CD4-positive, alpha-beta T cell (primary cell): Measurements from ENCODE around the gene POU2F3. TPM values are rescaled to one million over a fixed set of nuclear protein-coding genes. Genes with fewer than 3 reads are reported as not detected.

Source experiments
- ATAC-seq: fragments of 200-7000 bp; cut with Tn5 transposase; one replicate; pipeline ENCODE4 v1.10.0; 2022; ENCODE audit warnings: mild to moderate bottlenecking; ENCODE audit not compliant: poor library complexity
- CTCF ChIA-PET: fragments of 350-600 bp; sonication (Branson Sonifier 250); formaldehyde crosslinking; loops from one replicate; lab custom pipeline; 2021; ENCODE audit warnings: antibody characterized with exemption, inconsistent platforms; lab: Charles Lee
- POLR2A ChIA-PET: fragments of 350-600 bp; sonication (Branson Sonifier 250); formaldehyde crosslinking; loops from one replicate; lab custom pipeline; 2021; ENCODE audit warnings: antibody characterized with exemption, inconsistent platforms; lab: Charles Lee
- DNase-seq, 14 experiments: peaks; one replicate each; pipeline ENCODE4 v3.0.0-alpha.2; 2013 to 2020; ENCODE audit warnings: mixed read lengths in 2 of 14
- H3K27ac ChIP-seq, 2 donors: one replicate each; pipeline versions ENCODE4 v1.5.1 to v1.7.0; 2013; ENCODE audit warnings: low read length in 2 of 2, low read depth in 1 of 2, mild to moderate bottlenecking in 1 of 2
- H3K27me3 ChIP-seq, 2 experiments: 1 replicate in 1 of 2; 2 replicates in 1 of 2; pipeline versions ENCODE4 v1.6.1 to v1.7.0; 2013; ENCODE audit warnings: low read length in 2 of 2, control low read depth in 1 of 2, mild to moderate bottlenecking in 1 of 2, moderate library complexity in 1 of 2; ENCODE audit not compliant: insufficient read depth in 2 of 2, control insufficient read depth in 1 of 2
- H3K36me3 ChIP-seq: one replicate; pipeline ENCODE4 v1.6.1; 2013; ENCODE audit warnings: low read length, control low read depth; ENCODE audit not compliant: insufficient read depth
- H3K4me1 ChIP-seq: one replicate; pipeline ENCODE4 v1.6.1; 2013; ENCODE audit warnings: low read length, control low read depth; ENCODE audit not compliant: insufficient read depth
- H3K4me3 ChIP-seq: one replicate; pipeline ENCODE4 v1.5.1; 2013; ENCODE audit warnings: mild to moderate bottlenecking, low read length, moderate library complexity
- H3K9me3 ChIP-seq, 2 experiments: 1 replicate in 1 of 2; 2 replicates in 1 of 2; pipeline versions ENCODE4 v1.6.1 to v1.7.0; 2013; ENCODE audit warnings: low read length in 2 of 2, mild to moderate bottlenecking in 2 of 2, control low read depth in 1 of 2, moderate library complexity in 1 of 2; ENCODE audit not compliant: control insufficient read depth in 1 of 2, insufficient read depth in 1 of 2
- H3K27ac Mint-ChIP-seq: one replicate; pipeline ENCODE4 v1.8.0; 2020; ENCODE audit warnings: mixed read lengths
- H3K27me3 Mint-ChIP-seq: one replicate; pipeline ENCODE4 v1.8.0; 2021; ENCODE audit warnings: mixed read lengths
- H3K36me3 Mint-ChIP-seq: one replicate; pipeline ENCODE4 v1.8.0; 2021; ENCODE audit warnings: low read depth, mixed read lengths
- H3K4me1 Mint-ChIP-seq: one replicate; pipeline ENCODE4 v1.8.0; 2021; ENCODE audit warnings: low read depth, mixed read lengths
- H3K4me3 Mint-ChIP-seq: one replicate; pipeline ENCODE4 v1.8.0; 2020; ENCODE audit warnings: mild to moderate bottlenecking, mixed read lengths
- H3K9me3 Mint-ChIP-seq: one replicate; pipeline ENCODE4 v1.8.0; 2020; ENCODE audit warnings: mixed read lengths
- intact Hi-C, 2 experiments: fragments of 100-400 bp; cut with DNase I in 1 of 2; cut with micrococcal nuclease in 1 of 2; formaldehyde crosslinking; loops; one replicate each; pipeline versions ENCODE4 v1.15.1 to v1.9.0; 2023 to 2025; cut with DNase I, micrococcal nuclease
- total RNA-seq, 174 experiments: library from RNA in 2 of 174; stranded (reverse) in 2 of 174; gene quantifications; one replicate each; pipeline ENCODE4 v1.2.3 and lab custom pipeline; 2021 to 2026
- TF ChIP-seq, protein P1 (sequence below): fragments of 200-600 bp; IDR thresholded peaks from one replicate; pipeline ENCODE4 v1.8.0; 2022; ENCODE audit warnings: antibody characterized with exemption, mild to moderate bottlenecking

The POU2F3 gene
- total RNA-seq, 2 experiments from 2014 or later = not detected

DNA sequence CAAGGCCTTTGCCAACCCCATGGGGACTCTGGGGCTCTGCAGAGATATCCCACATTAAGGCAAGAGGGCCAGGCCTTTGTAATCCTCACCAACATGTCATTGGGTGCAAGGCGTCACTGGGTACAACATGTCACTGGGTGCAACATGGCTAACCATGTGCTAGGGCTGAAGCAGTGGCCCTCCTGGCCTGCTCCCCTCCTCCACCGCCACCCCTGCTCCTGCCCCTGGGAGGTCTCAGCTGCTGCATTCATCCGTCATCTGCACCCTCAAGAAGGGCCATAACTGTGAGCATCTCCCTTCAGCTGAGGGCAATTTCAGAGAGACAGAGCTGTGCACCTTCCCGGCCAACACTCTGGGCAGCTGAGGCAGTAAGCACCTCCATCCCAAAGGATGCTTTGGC lies 45.8 kb upstream of the POU2F3 start:
- DNase-seq = no peak
- H3K27ac ChIP-seq = no peak overlapping the region
- ChIA-PET POLR2A (no interaction called here), CTCF (no interaction called here)
- H3K9me3 Mint-ChIP-seq = no peaks in the 10 kb centered on the region
- no peak for ATAC-seq
- H3K4me3 ChIP-seq = no peak overlapping the region
- intact Hi-C loops = no loop called here
- H3K27me3 Mint-ChIP-seq = peaks cover 10% of the 10 kb centered on the region
- no peak overlapping the region for H3K4me3 Mint-ChIP-seq
- no peaks in the 10 kb centered on the region for H3K36me3 ChIP-seq
- H3K4me1 ChIP-seq = no peaks in the 10 kb centered on the region
- H3K9me3 ChIP-seq = no peaks in the 10 kb centered on the region
- no peaks in the 10 kb centered on the region for H3K4me1 Mint-ChIP-seq
- H3K27ac Mint-ChIP-seq = no peak overlapping the region
- H3K27me3 ChIP-seq = peaks cover under 1 to 3% of the 10 kb centered on the region in 2 experiments
- H3K36me3 Mint-ChIP-seq = no peaks in the 10 kb centered on the region
- TF ChIP-seq, protein P1, sequence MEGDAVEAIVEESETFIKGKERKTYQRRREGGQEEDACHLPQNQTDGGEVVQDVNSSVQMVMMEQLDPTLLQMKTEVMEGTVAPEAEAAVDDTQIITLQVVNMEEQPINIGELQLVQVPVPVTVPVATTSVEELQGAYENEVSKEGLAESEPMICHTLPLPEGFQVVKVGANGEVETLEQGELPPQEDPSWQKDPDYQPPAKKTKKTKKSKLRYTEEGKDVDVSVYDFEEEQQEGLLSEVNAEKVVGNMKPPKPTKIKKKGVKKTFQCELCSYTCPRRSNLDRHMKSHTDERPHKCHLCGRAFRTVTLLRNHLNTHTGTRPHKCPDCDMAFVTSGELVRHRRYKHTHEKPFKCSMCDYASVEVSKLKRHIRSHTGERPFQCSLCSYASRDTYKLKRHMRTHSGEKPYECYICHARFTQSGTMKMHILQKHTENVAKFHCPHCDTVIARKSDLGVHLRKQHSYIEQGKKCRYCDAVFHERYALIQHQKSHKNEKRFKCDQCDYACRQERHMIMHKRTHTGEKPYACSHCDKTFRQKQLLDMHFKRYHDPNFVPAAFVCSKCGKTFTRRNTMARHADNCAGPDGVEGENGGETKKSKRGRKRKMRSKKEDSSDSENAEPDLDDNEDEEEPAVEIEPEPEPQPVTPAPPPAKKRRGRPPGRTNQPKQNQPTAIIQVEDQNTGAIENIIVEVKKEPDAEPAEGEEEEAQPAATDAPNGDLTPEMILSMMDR = no peak

- no peak for DNase-seq
- Mint-ChIP-seq H3K27me3 (peaks cover 17% of the 10 kb centered on the region), H3K27ac (no peak overlapping the region), H3K4me1 (no peaks in the 10 kb centered on the region), H3K4me3 (no peak overlapping the region), H3K36me3 (no peaks in the 10 kb centered on the region), H3K9me3 (no peaks in the 10 kb centered on the region)
- Histone ChIP-seq H3K4me1 (no peaks in the 10 kb centered on the region), H3K4me3 (no peak overlapping the region), H3K27me3 (peaks cover 3% of the 10 kb centered on the region in 2 experiments), H3K36me3 (no peaks in the 10 kb centered on the region), H3K27ac (no peak overlapping the region), H3K9me3 (peaks cover 0 to 4% of the 10 kb centered on the region in 2 experiments)
- no peak for ATAC-seq
- TF ChIP-seq, protein P1 = no peak
- CTCF ChIA-PET = no interaction called here
- POLR2A ChIA-PET = no interaction called here
- intact Hi-C loops = no loop called here
Measured at GRCh38 chr11:120195601-120196320, 44.2 kb upstream of the POU2F3 start.

GRCh38 chr11:120196826-120197225 lies 43.1 kb upstream of the POU2F3 start:
- intact Hi-C loops = no loop called here
- H3K36me3 Mint-ChIP-seq = no peaks in the 10 kb centered on the region
- H3K9me3 ChIP-seq = peaks cover 0 to 4% of the 10 kb centered on the region in 2 experiments
- no peaks in the 10 kb centered on the region for H3K36me3 ChIP-seq
- no peaks in the 10 kb centered on the region for H3K4me1 ChIP-seq
- no peak overlapping the region for H3K4me3 ChIP-seq
- ATAC-seq (no peak), DNase-seq (no peak)
- H3K27me3 ChIP-seq = peaks cover 3% of the 10 kb centered on the region in 2 experiments
- no peak overlapping the region for H3K4me3 Mint-ChIP-seq
- CTCF ChIA-PET = no interaction called here
- H3K27ac ChIP-seq = no peak overlapping the region
- no peaks in the 10 kb centered on the region for H3K9me3 Mint-ChIP-seq
- POLR2A ChIA-PET = no interaction called here
- TF ChIP-seq, protein P1 = no peak
- no peak overlapping the region for H3K27ac Mint-ChIP-seq
- H3K27me3 Mint-ChIP-seq = peaks cover 21% of the 10 kb centered on the region
- H3K4me1 Mint-ChIP-seq = no peaks in the 10 kb centered on the region
